Epithelial cell of proximal tubule (primary cell): ENCODE data around the gene SNX9. TPM values are rescaled to one million over a fixed set of nuclear protein-coding genes. Genes with fewer than 3 reads are reported as not detected.

Source experiments
- DNase-seq: peaks from one replicate; pipeline ENCODE4 v3.0.0-alpha.2; 2011; ENCODE audit warnings: low read depth
- H3K4me3 ChIP-seq: 2 replicates; pipeline ENCODE4 v1.5.1; 2011; ENCODE audit warnings: low read depth, mild to moderate bottlenecking, low read length
- total RNA-seq: library from RNA; depleted of rRNA; stranded (reverse); fragments of >200 nt; gene quantifications from 2 replicates; pipeline ENCODE4 v1.2.3, GENCODE V29; 2015
- TF ChIP-seq, protein P1 (sequence below): conservative IDR thresholded peaks from 2 replicates; pipeline ENCODE4 v1.5.1; 2012; ENCODE audit warnings: low read depth, mild to moderate bottlenecking, low read length

The SNX9 gene
- total RNA-seq, 1 donor from 2014 or later, result 51.3 TPM

DNA sequence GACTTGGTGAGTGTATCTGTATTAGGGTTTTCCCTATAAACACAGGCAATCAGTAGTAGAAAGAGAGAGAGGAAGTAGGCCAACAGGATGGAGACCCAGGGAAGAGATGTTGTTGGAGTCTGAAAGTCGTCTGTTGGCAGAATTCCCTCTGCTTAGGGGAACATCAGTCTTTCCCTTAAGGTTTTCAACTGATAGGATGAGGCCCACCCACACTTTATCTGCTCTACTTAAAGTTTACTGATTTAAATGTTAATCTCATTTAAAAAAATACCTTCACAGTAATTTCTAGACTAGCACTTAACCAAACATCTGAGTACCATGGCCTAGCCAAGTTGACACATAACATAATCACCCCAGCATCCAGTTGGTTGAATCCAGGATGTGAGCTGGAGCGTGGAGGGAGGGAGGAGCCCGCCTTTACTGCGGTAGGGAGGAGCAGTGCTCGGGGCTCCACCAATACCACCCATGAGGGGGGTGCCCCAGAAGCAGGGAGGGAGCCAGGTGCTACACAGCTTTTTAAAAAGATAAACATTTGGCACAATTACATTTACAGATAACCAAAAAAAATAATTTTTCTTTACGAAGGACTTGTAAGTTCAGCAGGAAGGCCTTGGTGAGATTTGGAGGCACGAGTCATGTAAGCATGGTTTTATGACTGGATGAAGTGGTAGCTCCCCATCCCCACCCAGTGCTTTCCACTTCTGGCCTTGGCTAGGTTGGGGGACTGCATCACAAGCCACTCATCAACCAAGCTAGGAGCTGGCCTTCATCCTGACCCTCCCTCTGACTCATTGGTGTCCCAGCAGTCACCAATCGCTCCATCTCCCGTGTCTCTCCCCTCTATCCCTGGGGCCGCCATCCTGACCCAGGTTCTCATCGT lies 18.4 kb upstream of the SNX9 start:
- TF ChIP-seq, protein P1, sequence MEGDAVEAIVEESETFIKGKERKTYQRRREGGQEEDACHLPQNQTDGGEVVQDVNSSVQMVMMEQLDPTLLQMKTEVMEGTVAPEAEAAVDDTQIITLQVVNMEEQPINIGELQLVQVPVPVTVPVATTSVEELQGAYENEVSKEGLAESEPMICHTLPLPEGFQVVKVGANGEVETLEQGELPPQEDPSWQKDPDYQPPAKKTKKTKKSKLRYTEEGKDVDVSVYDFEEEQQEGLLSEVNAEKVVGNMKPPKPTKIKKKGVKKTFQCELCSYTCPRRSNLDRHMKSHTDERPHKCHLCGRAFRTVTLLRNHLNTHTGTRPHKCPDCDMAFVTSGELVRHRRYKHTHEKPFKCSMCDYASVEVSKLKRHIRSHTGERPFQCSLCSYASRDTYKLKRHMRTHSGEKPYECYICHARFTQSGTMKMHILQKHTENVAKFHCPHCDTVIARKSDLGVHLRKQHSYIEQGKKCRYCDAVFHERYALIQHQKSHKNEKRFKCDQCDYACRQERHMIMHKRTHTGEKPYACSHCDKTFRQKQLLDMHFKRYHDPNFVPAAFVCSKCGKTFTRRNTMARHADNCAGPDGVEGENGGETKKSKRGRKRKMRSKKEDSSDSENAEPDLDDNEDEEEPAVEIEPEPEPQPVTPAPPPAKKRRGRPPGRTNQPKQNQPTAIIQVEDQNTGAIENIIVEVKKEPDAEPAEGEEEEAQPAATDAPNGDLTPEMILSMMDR, result no peak
- DNase-seq, result no peak
- H3K4me3 ChIP-seq, result no peak overlapping the region

DNA sequence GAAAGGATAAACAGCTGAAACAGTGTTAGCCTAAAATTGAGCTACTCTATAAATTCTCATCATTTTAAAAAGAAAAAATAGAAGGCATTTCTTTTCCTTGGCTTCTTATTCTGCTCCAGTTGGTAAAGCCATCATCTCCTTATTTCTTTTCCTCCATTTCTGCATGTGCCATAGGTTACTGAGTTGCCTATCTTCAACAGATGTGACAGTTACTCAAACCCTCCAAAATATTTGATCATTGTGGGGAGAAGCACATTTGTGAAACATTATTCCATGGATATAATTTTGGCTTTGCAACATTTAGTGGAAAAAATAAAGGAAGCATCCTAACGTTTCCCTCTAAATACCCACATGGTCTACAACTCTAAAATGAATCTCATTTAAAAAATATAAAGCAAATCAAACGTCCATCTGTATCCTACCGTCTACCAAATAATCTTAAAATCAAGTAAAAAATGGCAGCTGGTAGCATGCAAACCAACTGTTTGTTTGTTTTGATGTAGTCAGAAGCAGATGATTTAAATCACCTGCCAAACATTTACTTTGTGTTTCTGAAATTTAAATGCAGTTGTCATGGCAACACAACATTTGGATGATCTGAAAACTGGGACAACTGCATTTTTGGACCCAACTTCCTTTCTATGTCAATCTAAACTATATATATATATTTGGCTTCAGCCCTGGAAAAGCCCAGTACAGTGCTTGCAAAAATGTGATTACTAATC lies 16.8 kb upstream of the SNX9 start:
- no peak overlapping the region for H3K4me3 ChIP-seq
- no peak for DNase-seq
- TF ChIP-seq, protein P1, result no peak

DNA sequence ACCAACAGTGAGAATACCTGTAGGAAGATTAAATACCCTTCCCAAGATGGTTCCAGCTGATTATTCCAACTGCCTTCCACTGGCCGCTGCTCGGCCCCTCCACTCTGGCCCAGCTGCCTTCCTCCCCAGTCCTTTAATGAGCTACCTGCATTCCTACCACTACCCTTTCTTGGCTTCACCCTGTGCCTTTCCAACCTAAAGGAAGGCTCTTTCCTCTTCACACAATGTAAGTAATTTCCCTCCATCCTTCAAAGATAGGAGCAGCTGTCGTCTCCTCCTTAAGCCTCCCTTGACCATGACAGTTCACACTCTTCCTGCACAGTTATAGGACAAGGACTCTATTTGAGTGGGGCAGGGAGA lies 16.2 kb upstream of the SNX9 start:
- no peak overlapping the region for H3K4me3 ChIP-seq
- TF ChIP-seq, protein P1, result no peak
- DNase-seq, result no peak

DNA sequence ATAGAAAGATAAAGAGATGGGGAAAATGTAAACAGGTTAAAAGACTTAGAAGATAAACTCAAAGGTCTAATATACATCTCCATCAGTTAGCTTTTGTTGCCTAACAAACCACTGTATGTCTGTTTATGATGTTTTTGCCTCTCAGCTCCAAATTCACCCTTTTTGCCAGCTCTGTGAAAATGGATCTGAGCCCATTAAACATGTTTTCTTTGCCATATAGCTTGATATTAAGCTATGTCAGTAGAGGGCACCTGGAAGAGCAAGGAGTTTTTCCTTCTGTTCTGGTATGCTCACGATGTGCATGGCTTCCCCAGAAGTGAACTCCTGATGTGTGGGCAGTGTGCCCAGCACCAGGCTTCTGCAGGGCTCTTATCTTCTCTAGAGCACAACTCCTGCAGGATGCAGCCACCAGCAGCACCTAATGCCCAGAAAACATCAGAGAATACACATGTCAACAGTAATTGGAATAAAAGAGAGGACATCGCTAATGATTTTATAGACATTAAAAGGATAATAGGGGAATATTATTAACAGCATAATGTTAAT lies 14.6 kb upstream of the SNX9 start:
- H3K4me3 ChIP-seq, result no peak overlapping the region
- DNase-seq, result no peak
- TF ChIP-seq, protein P1, result no peak

DNA sequence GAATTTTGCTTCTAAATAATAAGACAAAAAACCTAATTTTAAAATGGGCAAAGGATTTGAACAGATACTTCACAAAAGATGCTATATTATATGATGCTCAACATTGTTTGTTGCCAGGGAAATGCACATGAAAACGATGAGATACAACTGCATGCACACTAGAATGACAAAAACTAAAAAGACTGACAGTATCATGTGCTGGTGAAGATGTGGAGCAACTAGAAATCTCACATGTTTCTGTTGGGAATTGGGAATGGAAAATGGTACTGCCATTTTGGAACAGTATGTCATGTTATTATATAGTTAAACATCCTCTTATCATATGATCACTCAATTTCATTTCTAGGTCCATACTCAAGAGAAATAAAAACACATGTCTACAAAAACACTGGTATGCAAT lies 13.4 kb upstream of the SNX9 start:
- no peak overlapping the region for H3K4me3 ChIP-seq
- DNase-seq, result no peak
- TF ChIP-seq, protein P1, result no peak

DNA sequence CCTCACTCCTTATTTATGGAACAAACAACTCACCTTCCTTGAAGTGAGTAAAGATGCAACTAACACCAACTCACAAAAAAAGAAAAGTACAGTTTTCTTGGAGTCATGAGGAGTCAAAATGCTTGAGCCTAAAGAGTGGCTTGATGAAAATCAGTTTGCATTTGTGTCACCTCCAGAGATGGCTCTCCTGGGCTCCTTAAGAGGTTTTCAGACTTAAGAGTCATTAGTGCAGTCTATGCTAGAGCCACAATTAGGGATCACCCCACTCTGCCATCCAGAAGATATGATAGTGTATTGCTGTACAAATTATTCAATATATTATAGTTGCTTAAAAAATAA lies 11.9 kb upstream of the SNX9 start:
- H3K4me3 ChIP-seq, result no peak overlapping the region
- TF ChIP-seq, protein P1, result no peak
- DNase-seq, result no peak
